Measurements from ENCODE around the gene TEX26. TPM values are rescaled to one million over a fixed set of nuclear protein-coding genes. Genes with fewer than 3 reads are reported as not detected.

TEX26 gene
- total RNA-seq, 4 donors from 2014 or later, result 0.36 to 1.5 (median 0.88) TPM; not detected in 1

DNA sequence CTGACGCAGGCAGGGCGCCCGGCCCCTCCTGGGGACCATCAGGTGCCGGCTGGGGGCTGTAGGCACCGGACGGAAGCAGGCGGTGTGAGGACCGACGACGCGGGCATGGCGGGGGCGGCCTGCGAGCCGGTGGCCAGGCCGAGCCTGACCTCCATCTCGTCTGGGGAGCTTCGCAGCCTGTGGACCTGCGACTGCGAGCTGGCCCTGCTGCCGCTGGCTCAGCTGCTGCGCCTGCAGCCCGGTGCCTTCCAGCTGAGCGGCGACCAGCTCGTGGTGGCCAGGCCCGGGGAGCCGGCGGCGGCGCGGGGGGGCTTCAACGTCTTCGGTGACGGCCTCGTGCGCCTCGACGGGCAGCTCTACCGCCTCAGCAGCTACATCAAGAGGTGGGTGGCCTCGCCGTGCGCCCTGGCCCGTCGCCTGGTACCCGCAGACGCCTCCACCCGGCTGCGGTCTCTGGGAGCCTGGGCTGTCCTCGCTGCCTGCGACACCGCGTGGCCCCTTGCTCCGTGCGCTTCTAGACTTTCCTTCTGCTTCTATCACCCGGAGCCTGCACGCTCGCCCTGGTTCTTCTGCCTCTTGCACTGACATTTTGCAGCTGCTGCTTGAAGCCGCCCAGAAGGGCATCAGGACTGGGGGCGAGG lies 25.9 kb upstream of the TEX26 start:
- no peak for TF ChIP-seq CTCF (IDR thresholded peaks at IDR 0.05)
- DNase-seq (ENCODE audit: low spot score), result no peak
- peak; percentile 46 for ATAC-seq (ENCODE audit: low FRiP score)

GRCh38 chr13:30907121-30907861 lies 25.2 kb upstream of the TEX26 start:
- DNase-seq (ENCODE audit: low spot score), result no peak
- TF ChIP-seq CTCF (IDR thresholded peaks at IDR 0.05), result no peak
- ATAC-seq (ENCODE audit: low FRiP score), result no peak

GRCh38 chr13:30908416-30908980 lies 24.0 kb upstream of the TEX26 start:
- no peak for TF ChIP-seq CTCF (IDR thresholded peaks at IDR 0.05)
- DNase-seq (ENCODE audit: low spot score) (no peak), ATAC-seq (ENCODE audit: low FRiP score) (peak; percentile 23)

DNA sequence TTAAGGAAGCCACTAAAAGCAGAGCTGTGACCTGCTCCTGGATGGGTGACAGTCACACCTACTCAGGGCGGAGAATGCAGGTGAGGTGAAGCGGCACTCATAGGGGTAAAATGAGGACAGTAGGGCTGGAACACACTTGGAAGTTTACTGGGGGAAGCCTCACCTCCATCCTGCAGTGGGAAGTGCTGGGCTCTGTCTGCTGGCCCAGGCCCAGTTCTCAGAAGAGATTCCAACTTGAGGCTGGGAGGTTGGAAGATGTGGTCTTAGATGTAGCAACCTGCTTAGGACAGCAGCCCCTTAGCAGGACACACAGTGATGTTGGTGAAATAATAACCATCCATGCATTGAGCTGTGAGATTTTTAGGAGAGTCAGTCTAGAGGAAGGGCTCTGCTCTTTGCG lies 21.8 kb upstream of the TEX26 start:
- ATAC-seq (ENCODE audit: low FRiP score) (no peak), DNase-seq (ENCODE audit: low spot score) (no peak)
- TF ChIP-seq CTCF (IDR thresholded peaks at IDR 0.05), result no peak

GRCh38 chr13:30915691-30916541 lies 16.5 kb upstream of the TEX26 start:
- DNase-seq (ENCODE audit: low spot score), result no peak
- ATAC-seq (ENCODE audit: low FRiP score), result no peak
- no peak for TF ChIP-seq CTCF (IDR thresholded peaks at IDR 0.05)

GRCh38 chr13:30916991-30917390 lies 15.5 kb upstream of the TEX26 start:
- ATAC-seq (ENCODE audit: low FRiP score) (no peak), DNase-seq (ENCODE audit: low spot score) (no peak)
- no peak for TF ChIP-seq CTCF (IDR thresholded peaks at IDR 0.05)

All from omental fat pad (tissue), 4 donors.